ENCODE data around the gene CELF4. TPM values are rescaled to one million over a fixed set of nuclear protein-coding genes. Genes with fewer than 3 reads are reported as not detected.

The CELF4 gene
- polyA plus RNA-seq, 1 donor (not counting 4 experiments of a cell fraction or from before 2014, with no cell fraction given): not detected

- Histone ChIP-seq H3K4me2 (ENCODE audit: control insufficient read depth, extremely low read depth, insufficient read depth, low read depth, low read length) (no peak overlapping the region), H3K79me2 (ENCODE audit: control insufficient read depth, insufficient read depth, low read length) (no peaks in the 10 kb centered on the region), H3K36me3 (ENCODE audit: control insufficient read depth in 2 of 2, extremely low read depth in 1 of 2, insufficient read depth in 2 of 2, low read length in 2 of 2) (no peaks in the 10 kb centered on the region), H3K4me3 (ENCODE audit: control insufficient read depth in 2 of 3, extremely low read depth in 1 of 3, insufficient read depth in 2 of 3, low read depth in 1 of 3, low read length in 3 of 3) (no peak overlapping the region), H3K27ac (ENCODE audit: control insufficient read depth, insufficient read depth, low read length) (no peak overlapping the region), H3K9me3 (ENCODE audit: control insufficient read depth, low read depth, low read length) (no peaks in the 10 kb centered on the region), H3K9ac (ENCODE audit: control insufficient read depth, extremely low read depth, insufficient read depth, low read length) (no peak overlapping the region), H3K4me1 (ENCODE audit: control insufficient read depth, extremely low read depth, insufficient read depth, low read length) (no peaks in the 10 kb centered on the region), H2AFZ (ENCODE audit: control insufficient read depth, low read length) (no peak overlapping the region), H3K27me3 (ENCODE audit: control insufficient read depth, extremely low read depth, insufficient read depth, low read length) (no peaks in the 10 kb centered on the region), H4K20me1 (ENCODE audit: control insufficient read depth, extremely low read depth, insufficient read depth, low read length) (no peaks in the 10 kb centered on the region), H3K9me1 (ENCODE audit: control insufficient read depth, extremely low read depth, insufficient read depth, low read length) (no peaks in the 10 kb centered on the region)
- FAIRE-seq (no peak), DNase-seq (ENCODE audit: low read depth, low spot score) (no peak)
- dilution Hi-C loops (cut with MboI; ENCODE audit: extremely low pct_ligation_motif_present, low sequenced_read_pairs): no loop called here
- TF ChIP-seq, protein P1, sequence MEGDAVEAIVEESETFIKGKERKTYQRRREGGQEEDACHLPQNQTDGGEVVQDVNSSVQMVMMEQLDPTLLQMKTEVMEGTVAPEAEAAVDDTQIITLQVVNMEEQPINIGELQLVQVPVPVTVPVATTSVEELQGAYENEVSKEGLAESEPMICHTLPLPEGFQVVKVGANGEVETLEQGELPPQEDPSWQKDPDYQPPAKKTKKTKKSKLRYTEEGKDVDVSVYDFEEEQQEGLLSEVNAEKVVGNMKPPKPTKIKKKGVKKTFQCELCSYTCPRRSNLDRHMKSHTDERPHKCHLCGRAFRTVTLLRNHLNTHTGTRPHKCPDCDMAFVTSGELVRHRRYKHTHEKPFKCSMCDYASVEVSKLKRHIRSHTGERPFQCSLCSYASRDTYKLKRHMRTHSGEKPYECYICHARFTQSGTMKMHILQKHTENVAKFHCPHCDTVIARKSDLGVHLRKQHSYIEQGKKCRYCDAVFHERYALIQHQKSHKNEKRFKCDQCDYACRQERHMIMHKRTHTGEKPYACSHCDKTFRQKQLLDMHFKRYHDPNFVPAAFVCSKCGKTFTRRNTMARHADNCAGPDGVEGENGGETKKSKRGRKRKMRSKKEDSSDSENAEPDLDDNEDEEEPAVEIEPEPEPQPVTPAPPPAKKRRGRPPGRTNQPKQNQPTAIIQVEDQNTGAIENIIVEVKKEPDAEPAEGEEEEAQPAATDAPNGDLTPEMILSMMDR (optimal IDR thresholded peaks at IDR 0.05 in 1 of 3, IDR thresholded peaks at IDR 0.05 in 1 of 3, conservative IDR thresholded peaks at IDR 0.05 in 1 of 3; ENCODE audit: extremely low read depth in 1 of 3, insufficient read depth in 2 of 3, low read length in 3 of 3): no peak
- no peak for TF ChIP-seq EZH2 (IDR thresholded peaks at IDR 0.05; ENCODE audit: low read length)
Observed at GRCh38 chr18:37307181-37307580, 258.4 kb downstream of the CELF4 start.

GRCh38 chr18:37306432-37306831, 259.2 kb downstream of the CELF4 start:
- Histone ChIP-seq H3K9ac (ENCODE audit: control insufficient read depth, extremely low read depth, insufficient read depth, low read length) (no peak overlapping the region), H3K4me1 (ENCODE audit: control insufficient read depth, extremely low read depth, insufficient read depth, low read length) (no peaks in the 10 kb centered on the region), H3K9me3 (ENCODE audit: control insufficient read depth, low read depth, low read length) (no peaks in the 10 kb centered on the region), H3K36me3 (ENCODE audit: control insufficient read depth in 2 of 2, extremely low read depth in 1 of 2, insufficient read depth in 2 of 2, low read length in 2 of 2) (no peaks in the 10 kb centered on the region), H4K20me1 (ENCODE audit: control insufficient read depth, extremely low read depth, insufficient read depth, low read length) (no peaks in the 10 kb centered on the region), H3K4me2 (ENCODE audit: control insufficient read depth, extremely low read depth, insufficient read depth, low read depth, low read length) (no peak overlapping the region), H3K79me2 (ENCODE audit: control insufficient read depth, insufficient read depth, low read length) (no peaks in the 10 kb centered on the region), H3K9me1 (ENCODE audit: control insufficient read depth, extremely low read depth, insufficient read depth, low read length) (no peaks in the 10 kb centered on the region), H3K4me3 (ENCODE audit: control insufficient read depth in 2 of 3, extremely low read depth in 1 of 3, insufficient read depth in 2 of 3, low read depth in 1 of 3, low read length in 3 of 3) (no peak overlapping the region), H3K27ac (ENCODE audit: control insufficient read depth, insufficient read depth, low read length) (no peak overlapping the region), H3K27me3 (ENCODE audit: control insufficient read depth, extremely low read depth, insufficient read depth, low read length) (peaks cover 5% of the 10 kb centered on the region), H2AFZ (ENCODE audit: control insufficient read depth, low read length) (no peak overlapping the region)
- DNase-seq (ENCODE audit: low read depth, low spot score) (no peak), FAIRE-seq (no peak)
- TF ChIP-seq, protein P1 (optimal IDR thresholded peaks at IDR 0.05 in 1 of 3, IDR thresholded peaks at IDR 0.05 in 1 of 3, conservative IDR thresholded peaks at IDR 0.05 in 1 of 3; ENCODE audit: extremely low read depth in 1 of 3, insufficient read depth in 2 of 3, low read length in 3 of 3): no peak
- no peak for TF ChIP-seq EZH2 (IDR thresholded peaks at IDR 0.05; ENCODE audit: low read length)
- dilution Hi-C loops (cut with MboI; ENCODE audit: extremely low pct_ligation_motif_present, low sequenced_read_pairs): no loop called here

All from keratinocyte (primary cell).